ENCODE data around the gene PLVAP.

Gene PLVAP

GRCh38 chr19:17332677-17333581 lies 44.2 kb downstream of the PLVAP start:
- TF ChIP-seq, protein P1, sequence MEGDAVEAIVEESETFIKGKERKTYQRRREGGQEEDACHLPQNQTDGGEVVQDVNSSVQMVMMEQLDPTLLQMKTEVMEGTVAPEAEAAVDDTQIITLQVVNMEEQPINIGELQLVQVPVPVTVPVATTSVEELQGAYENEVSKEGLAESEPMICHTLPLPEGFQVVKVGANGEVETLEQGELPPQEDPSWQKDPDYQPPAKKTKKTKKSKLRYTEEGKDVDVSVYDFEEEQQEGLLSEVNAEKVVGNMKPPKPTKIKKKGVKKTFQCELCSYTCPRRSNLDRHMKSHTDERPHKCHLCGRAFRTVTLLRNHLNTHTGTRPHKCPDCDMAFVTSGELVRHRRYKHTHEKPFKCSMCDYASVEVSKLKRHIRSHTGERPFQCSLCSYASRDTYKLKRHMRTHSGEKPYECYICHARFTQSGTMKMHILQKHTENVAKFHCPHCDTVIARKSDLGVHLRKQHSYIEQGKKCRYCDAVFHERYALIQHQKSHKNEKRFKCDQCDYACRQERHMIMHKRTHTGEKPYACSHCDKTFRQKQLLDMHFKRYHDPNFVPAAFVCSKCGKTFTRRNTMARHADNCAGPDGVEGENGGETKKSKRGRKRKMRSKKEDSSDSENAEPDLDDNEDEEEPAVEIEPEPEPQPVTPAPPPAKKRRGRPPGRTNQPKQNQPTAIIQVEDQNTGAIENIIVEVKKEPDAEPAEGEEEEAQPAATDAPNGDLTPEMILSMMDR (IDR thresholded peaks at IDR 0.05; ENCODE audit: low read depth, low read length): no peak
- peak; percentile 75 for DNase-seq
- no peak overlapping the region for H3K4me3 ChIP-seq (ENCODE audit: low read depth, low read length)
- no peak overlapping the region for H3K27ac ChIP-seq
- H3K9me3 ChIP-seq (ENCODE audit: severe bottlenecking): no peaks in the 10 kb centered on the region
- no peaks in the 10 kb centered on the region for H3K27me3 ChIP-seq (ENCODE audit: insufficient read depth, low read depth, severe bottlenecking)
- H3K36me3 ChIP-seq: peaks cover 20% of the 10 kb centered on the region

DNA sequence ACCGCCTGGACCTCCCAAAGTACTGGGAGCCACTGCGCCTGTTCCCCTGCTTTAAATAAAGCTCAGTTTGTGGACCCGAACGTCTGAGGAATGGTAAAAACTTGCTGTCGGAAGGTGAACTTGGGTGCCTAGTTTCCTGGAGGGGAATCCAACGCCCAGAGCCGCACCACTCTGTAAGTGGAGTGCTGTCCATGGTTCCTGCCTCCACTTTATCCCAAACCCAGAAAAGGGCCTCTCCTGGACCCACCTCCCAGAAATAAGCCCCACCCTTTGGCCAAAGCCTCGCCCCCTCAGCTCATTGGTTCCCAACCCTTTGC lies 44.8 kb downstream of the PLVAP start:
- TF ChIP-seq, protein P1 (IDR thresholded peaks at IDR 0.05; ENCODE audit: low read depth, low read length): no peak
- H3K9me3 ChIP-seq (ENCODE audit: severe bottlenecking): no peaks in the 10 kb centered on the region
- no peaks in the 10 kb centered on the region for H3K27me3 ChIP-seq (ENCODE audit: insufficient read depth, low read depth, severe bottlenecking)

GRCh38 chr19:17331045-17331558 lies 46.0 kb downstream of the PLVAP start:
- no peaks in the 10 kb centered on the region for H3K9me3 ChIP-seq (ENCODE audit: severe bottlenecking)
- no peaks in the 10 kb centered on the region for H3K27me3 ChIP-seq (ENCODE audit: insufficient read depth, low read depth, severe bottlenecking)
- H3K36me3 ChIP-seq: peaks cover 36% of the 10 kb centered on the region
- TF ChIP-seq, protein P1 (IDR thresholded peaks at IDR 0.05; ENCODE audit: low read depth, low read length): no peak
- DNase-seq: peak; percentile 48
- no peak overlapping the region for H3K27ac ChIP-seq
- H3K4me3 ChIP-seq (ENCODE audit: low read depth, low read length): no peak overlapping the region

More for the DNA sequence above, 44.8 kb downstream of the PLVAP start:
- Histone ChIP-seq H3K36me3 (peaks cover 24% of the 10 kb centered on the region), H3K4me3 (ENCODE audit: low read depth, low read length) (no peak overlapping the region), H3K27ac (no peak overlapping the region)
- DNase-seq: no peak

DNA sequence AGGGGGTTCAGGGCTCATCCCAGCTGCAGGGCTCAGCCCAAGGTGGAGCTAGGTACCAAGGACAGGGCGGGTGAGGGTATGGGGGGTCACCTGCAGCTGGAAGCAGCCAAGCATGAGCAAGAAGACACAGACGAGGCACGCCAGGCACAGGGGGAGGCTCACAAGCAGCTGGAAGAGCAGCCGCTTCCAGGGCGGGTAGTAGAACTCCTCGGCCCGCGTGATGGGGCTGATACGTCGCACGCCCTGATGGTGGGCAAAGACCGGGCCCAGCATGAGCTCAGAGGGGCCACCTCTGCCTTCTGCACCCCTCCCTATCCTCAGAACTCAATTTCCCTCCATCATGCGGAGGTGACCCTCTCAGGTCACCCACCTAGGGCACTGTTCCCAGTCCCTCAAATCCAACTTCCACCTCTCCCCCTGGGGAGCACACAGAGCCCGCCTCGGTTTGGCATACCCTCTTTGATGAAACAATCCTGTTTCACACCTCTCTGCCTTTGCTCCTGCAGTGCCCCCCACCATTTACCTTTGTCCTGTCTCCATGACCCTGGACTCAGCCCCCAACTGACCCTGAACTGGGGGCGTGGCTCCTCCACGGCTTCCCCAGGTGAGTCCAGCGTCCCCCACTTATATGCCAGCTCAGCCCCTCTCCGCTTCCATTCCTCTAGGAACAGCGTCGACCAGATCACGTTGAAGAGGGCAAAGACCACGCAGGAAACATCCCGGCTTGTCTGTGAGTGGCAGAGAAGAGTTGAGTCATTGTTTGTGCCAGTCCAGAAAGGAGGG lies 46.7 kb downstream of the PLVAP start:
- Histone ChIP-seq H3K27me3 (ENCODE audit: insufficient read depth, low read depth, severe bottlenecking) (no peaks in the 10 kb centered on the region), H3K27ac (no peak overlapping the region), H3K9me3 (ENCODE audit: severe bottlenecking) (no peaks in the 10 kb centered on the region), H3K4me3 (ENCODE audit: low read depth, low read length) (no peak overlapping the region), H3K36me3 (peaks cover 41% of the 10 kb centered on the region)
- TF ChIP-seq, protein P1 (IDR thresholded peaks at IDR 0.05; ENCODE audit: low read depth, low read length): no peak
- DNase-seq: no peak

GRCh38 chr19:17329366-17330261 lies 47.5 kb downstream of the PLVAP start:
- Histone ChIP-seq H3K27me3 (ENCODE audit: insufficient read depth, low read depth, severe bottlenecking) (no peaks in the 10 kb centered on the region), H3K9me3 (ENCODE audit: severe bottlenecking) (no peaks in the 10 kb centered on the region), H3K27ac (no peak overlapping the region), H3K4me3 (ENCODE audit: low read depth, low read length) (no peak overlapping the region), H3K36me3 (peaks cover 49% of the 10 kb centered on the region)
- no peak for DNase-seq
- TF ChIP-seq, protein P1 (IDR thresholded peaks at IDR 0.05; ENCODE audit: low read depth, low read length): no peak
